Esophagus muscularis mucosa (tissue), 4 donors: Measurements from ENCODE around the gene PLEKHA3. TPM values are rescaled to one million over a fixed set of nuclear protein-coding genes. Genes with fewer than 3 reads are reported as not detected.

Experiments used
- DNase-seq: peaks from one replicate; pipeline ENCODE4 v3.0.0-alpha.2; 2017; ENCODE audit errors: extremely low spot score
- H3K27ac ChIP-seq, 4 donors: fragments of 200-600 bp; sonication (generic); replicated peaks in 1 of 4; 1 replicate in 3 of 4; 2 replicates in 1 of 4; pipeline ENCODE4 v1.5.1; 2016 to 2019; ENCODE audit warnings: mild to moderate bottlenecking in 1 of 4
- H3K27me3 ChIP-seq, 4 donors: fragments of 200-600 bp; sonication (generic); one replicate each; pipeline versions ENCODE4 v1.5.1 to v1.6.0; 2016 to 2019
- H3K36me3 ChIP-seq, 4 donors: fragments of 200-600 bp; sonication (generic); one replicate each; pipeline ENCODE4 v1.5.1; 2016 to 2019
- H3K4me1 ChIP-seq, 4 donors: fragments of 200-600 bp; sonication (generic); one replicate each; pipeline ENCODE4 v1.5.1; 2016 to 2019
- H3K4me3 ChIP-seq, 4 donors: fragments of 200-600 bp; sonication (generic); 1 replicate in 2 of 4; 2 replicates in 2 of 4; pipeline ENCODE4 v1.5.1; 2016 to 2019; ENCODE audit warnings: mild to moderate bottlenecking in 4 of 4, moderate library complexity in 1 of 4
- H3K9me3 ChIP-seq, 4 donors: fragments of 200-600 bp; sonication (generic); 1 replicate in 3 of 4; 2 replicates in 1 of 4; pipeline ENCODE4 v1.5.1; 2016 to 2019
- CTCF ChIP-seq, 3 experiments: fragments of 200-600 bp in 2 of 3; fragments of 450-650 bp in 1 of 3; sonication (generic) in 2 of 3; IDR thresholded peaks; one replicate each; pipeline ENCODE4 v1.5.1; 2017 to 2019; ENCODE audit warnings: antibody characterized with exemption in 3 of 3, mild to moderate bottlenecking in 2 of 3, moderate library complexity in 1 of 3
- EP300 ChIP-seq: sonication (generic); formaldehyde crosslinking; IDR thresholded peaks from one replicate; pipeline ENCODE4 v1.6.1; 2017; ENCODE audit warnings: antibody characterized with exemption
- POLR2A ChIP-seq: fragments of 450-650 bp; IDR thresholded peaks from one replicate; pipeline ENCODE4 v1.6.1; 2017; ENCODE audit warnings: antibody characterized with exemption, moderate library complexity, mild to moderate bottlenecking, low read depth
- POLR2AphosphoS5 ChIP-seq, 2 donors: sonication (generic); formaldehyde crosslinking; IDR thresholded peaks; one replicate each; pipeline ENCODE4 v1.6.1; 2017; ENCODE audit warnings: antibody characterized with exemption in 2 of 2
- WGBS: methylation state at CpG from one replicate; pipeline ENCODE4 v1.1.5; 2018; 5-methylcytosine and 5-hydroxymethylcytosine counted together
- intact Hi-C: fragments of 100-400 bp; cut with DNase I; formaldehyde crosslinking; loops from one replicate; pipeline ENCODE4 v1.15.1; 2023
- total RNA-seq, 4 donors: library from RNA; depleted of rRNA; stranded (reverse); fragments of >200 nt; gene quantifications; one replicate each; pipeline versions ENCODE4 v1.1.0 to v1.2.1, GENCODE V29; 2016

The PLEKHA3 gene
- total RNA-seq, 4 donors from 2014 or later, result 20.8 to 30.0 (median 26.5) TPM

GRCh38 chr2:178528647-178529046, 48.4 kb downstream of the PLEKHA3 start:
- WGBS, result 93% methylated on average over 5 of the region's 5 CpGs
- TF ChIP-seq POLR2AphosphoS5 (IDR thresholded peaks at IDR 0.05), result no peak
- TF ChIP-seq POLR2A, result no peak
- TF ChIP-seq EP300, result no peak
- no peak for TF ChIP-seq CTCF (IDR thresholded peaks at IDR 0.05)

GRCh38 chr2:178529194-178529593, 48.9 kb downstream of the PLEKHA3 start:
- H3K36me3 ChIP-seq, result peaks cover 0 to 87% (median 28%) of the 10 kb centered on the region in 4 donors
- H3K4me1 ChIP-seq, result peaks cover 0 to 6% (median 3%) of the 10 kb centered on the region in 4 donors
- intact Hi-C loops, result loop anchor here (10.0 kb wide), 1 partner anchor 84 kb away; no protein-coding TSS in a partner anchor
- H3K27ac ChIP-seq, result no peak overlapping the region
- DNase-seq, result no peak
- WGBS, result 74% methylated on average over 2 of the region's 2 CpGs
- H3K9me3 ChIP-seq, result no peaks in the 10 kb centered on the region
- no peaks in the 10 kb centered on the region for H3K27me3 ChIP-seq
- TF ChIP-seq POLR2A, result no peak
- TF ChIP-seq EP300, result no peak
- no peak for TF ChIP-seq POLR2AphosphoS5 (IDR thresholded peaks at IDR 0.05)
- H3K4me3 ChIP-seq, result no peak overlapping the region

More at GRCh38 chr2:178528647-178529046, 48.4 kb downstream of the PLEKHA3 start:
- no peak overlapping the region for H3K27ac ChIP-seq
- intact Hi-C loops, result loop anchor here (10.0 kb wide), 1 partner anchor 84 kb away; no protein-coding TSS in a partner anchor
- no peak overlapping the region for H3K4me3 ChIP-seq
- peaks cover 0 to 12% (median 9%) of the 10 kb centered on the region in 4 donors for H3K4me1 ChIP-seq
- peaks cover 0 to 82% (median 25%) of the 10 kb centered on the region in 4 donors for H3K36me3 ChIP-seq
- H3K9me3 ChIP-seq, result no peaks in the 10 kb centered on the region
- H3K27me3 ChIP-seq, result no peaks in the 10 kb centered on the region
- DNase-seq, result peak; percentile 80

GRCh38 chr2:178530131-178530530, 49.9 kb downstream of the PLEKHA3 start:
- 88% methylated on average over 2 of the region's 2 CpGs for WGBS
- no peak for TF ChIP-seq POLR2AphosphoS5 (IDR thresholded peaks at IDR 0.05)
- no peak for TF ChIP-seq POLR2A
- no peak for TF ChIP-seq EP300
- TF ChIP-seq CTCF (IDR thresholded peaks at IDR 0.05), result no peak
- DNase-seq, result no peak
- H3K4me1 ChIP-seq, result no peaks in the 10 kb centered on the region
- intact Hi-C loops, result no loop called here
- H3K4me3 ChIP-seq, result no peak overlapping the region
- peaks cover 0 to 96% (median 32%) of the 10 kb centered on the region in 4 donors for H3K36me3 ChIP-seq
- H3K27me3 ChIP-seq, result no peaks in the 10 kb centered on the region
- H3K27ac ChIP-seq, result no peak overlapping the region
- no peaks in the 10 kb centered on the region for H3K9me3 ChIP-seq

- no peaks in the 10 kb centered on the region for H3K9me3 ChIP-seq
- DNase-seq, result peak; percentile 70
- intact Hi-C loops, result no loop called here
- no peak for TF ChIP-seq POLR2A
- TF ChIP-seq EP300, result no peak
- TF ChIP-seq POLR2AphosphoS5 (IDR thresholded peaks at IDR 0.05), result no peak
- no peak for TF ChIP-seq CTCF (IDR thresholded peaks at IDR 0.05)
- H3K36me3 ChIP-seq, result peaks cover 0 to 100% (median 37%) of the 10 kb centered on the region in 4 donors
- no peaks in the 10 kb centered on the region for H3K27me3 ChIP-seq
- H3K27ac ChIP-seq, result no peak overlapping the region
- WGBS, result 92% methylated on average over 8 of the region's 8 CpGs
- H3K4me1 ChIP-seq, result no peaks in the 10 kb centered on the region
- H3K4me3 ChIP-seq, result no peak overlapping the region
Observed at GRCh38 chr2:178530625-178531142, 50.4 kb downstream of the PLEKHA3 start.

- intact Hi-C loops, result no loop called here
Observed at GRCh38 chr2:178531168-178531567, 50.9 kb downstream of the PLEKHA3 start.

More at GRCh38 chr2:178531168-178531567, 50.9 kb downstream of the PLEKHA3 start:
- H3K27ac ChIP-seq, result no peak overlapping the region
- no peaks in the 10 kb centered on the region for H3K27me3 ChIP-seq
- H3K9me3 ChIP-seq, result no peaks in the 10 kb centered on the region
- peak; percentile 47 for DNase-seq
- H3K4me1 ChIP-seq, result no peaks in the 10 kb centered on the region
- no peak overlapping the region for H3K4me3 ChIP-seq
- no peak for TF ChIP-seq CTCF (IDR thresholded peaks at IDR 0.05)
- no peak for TF ChIP-seq EP300
- no peak for TF ChIP-seq POLR2AphosphoS5 (IDR thresholded peaks at IDR 0.05)
- no peak for TF ChIP-seq POLR2A
- peaks cover 0 to 100% (median 41%) of the 10 kb centered on the region in 4 donors for H3K36me3 ChIP-seq
- 90% methylated on average over 12 of the region's 12 CpGs for WGBS
